PFSK-1 (cell line): ENCODE results near the gene SPINDOC.

ENCODE experiments used
- POLR2AphosphoS5 ChIP-seq: IDR thresholded peaks from 2 replicates; pipeline ENCODE4 v1.6.1; 2012; ENCODE audit warnings: low read depth, mild to moderate bottlenecking, control low read depth, low read length, moderate library complexity
- REST ChIP-seq, 2 experiments: IDR thresholded peaks; 2 replicates each; pipeline versions ENCODE4 v1.6.1 to v1.8.0; 2011 to 2012; ENCODE audit warnings: low read depth in 2 of 2, low read length in 2 of 2, control low read depth in 1 of 2, inconsistent platforms in 1 of 2, mild to moderate bottlenecking in 1 of 2, moderate library complexity in 1 of 2; ENCODE audit not compliant: insufficient read depth in 1 of 2
- SIN3A ChIP-seq: IDR thresholded peaks from 2 replicates; pipeline ENCODE4 v1.6.1; 2012; ENCODE audit warnings: mild to moderate bottlenecking, low read length, moderate library complexity, borderline replicate concordance; ENCODE audit not compliant: insufficient read depth
- TAF1 ChIP-seq: IDR thresholded peaks from 2 replicates; pipeline ENCODE4 v1.6.1; 2012; ENCODE audit warnings: low read length, control low read depth, borderline replicate concordance; ENCODE audit not compliant: insufficient read depth

- TF ChIP-seq POLR2AphosphoS5: no peak
- TF ChIP-seq REST (IDR thresholded peaks at IDR 0.05; ENCODE audit: insufficient read depth in 1 of 2, low read depth in 2 of 2, low read length in 2 of 2): no peak
- no peak for TF ChIP-seq TAF1
- TF ChIP-seq SIN3A: no peak
Measured at GRCh38 chr11:63873311-63873710, 60.1 kb downstream of the SPINDOC start.
